ENCODE data around the gene TMEM191C. TPM values are rescaled to one million over a fixed set of nuclear protein-coding genes. Genes with fewer than 3 reads are reported as not detected.
"Not testable (repeated sequence)": the region's sequence is repeated elsewhere in the genome, so short reads cannot be mapped to it uniquely, and the experiment has no call there.

Gene TMEM191C
- total RNA-seq, 2 donors from 2014 or later = 0.33 TPM; not detected in 1

GRCh38 chr22:21499623-21500506 lies 32.7 kb downstream of the TMEM191C start:
- H3K4me3 ChIP-seq; DNase-seq; H3K4me1 ChIP-seq; H3K36me3 ChIP-seq (replicated peaks in 1 of 2; ENCODE audit: insufficient read depth in 1 of 2, low read depth in 2 of 2); ATAC-seq; H3K27ac ChIP-seq; intact Hi-C loops (cut with DNase I); H3K27me3 ChIP-seq; H3K9me3 ChIP-seq: not testable (repeated sequence)
- no CpG with 5 or more reads among the region's 16 CpGs for WGBS, 2 donors

DNA sequence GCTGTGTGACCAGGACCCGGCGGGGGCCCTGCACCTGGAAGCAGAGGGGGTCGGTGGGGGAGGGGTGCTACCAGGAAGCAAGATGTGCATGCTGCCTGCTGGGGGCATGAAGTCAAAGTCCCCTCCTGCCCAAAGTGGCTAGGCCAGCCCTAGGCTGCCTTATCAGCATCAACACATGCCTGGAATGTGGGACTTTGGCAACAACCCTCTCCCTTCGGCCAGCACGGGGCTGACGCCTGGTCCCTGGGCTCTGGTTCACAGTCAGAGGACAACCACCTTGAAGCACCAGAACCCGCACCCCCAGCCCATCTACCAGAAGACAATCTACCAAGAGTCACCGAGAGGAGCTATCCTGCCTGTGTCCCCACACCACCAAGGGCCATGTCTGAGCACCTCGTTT lies 43.2 kb downstream of the TMEM191C start:
- DNase-seq; H3K9me3 ChIP-seq; H3K27me3 ChIP-seq; H3K4me1 ChIP-seq; H3K4me3 ChIP-seq; H3K36me3 ChIP-seq (replicated peaks in 1 of 2; ENCODE audit: insufficient read depth in 1 of 2, low read depth in 2 of 2); H3K27ac ChIP-seq; intact Hi-C loops (cut with DNase I): not testable (repeated sequence)
- no CpG with 5 or more reads among the region's 9 CpGs for WGBS, 2 donors
- ATAC-seq = peak; percentile 49

- H3K4me3 ChIP-seq; H3K27ac ChIP-seq; H3K9me3 ChIP-seq; DNase-seq; intact Hi-C loops (cut with DNase I); H3K4me1 ChIP-seq; ATAC-seq; H3K36me3 ChIP-seq (replicated peaks in 1 of 2; ENCODE audit: insufficient read depth in 1 of 2, low read depth in 2 of 2); H3K27me3 ChIP-seq: not testable (repeated sequence)
- WGBS, 2 donors = 81% methylated on average over 5 of the region's 11 CpGs; no CpG with 5 or more reads in 1 of the 2 donors
Observed at GRCh38 chr22:21512022-21512421, 44.8 kb downstream of the TMEM191C start.

GRCh38 chr22:21514117-21514516 lies 46.9 kb downstream of the TMEM191C start:
- H3K9me3 ChIP-seq; H3K27me3 ChIP-seq; DNase-seq; H3K4me1 ChIP-seq; H3K4me3 ChIP-seq; intact Hi-C loops (cut with DNase I); H3K27ac ChIP-seq; H3K36me3 ChIP-seq (replicated peaks in 1 of 2; ENCODE audit: insufficient read depth in 1 of 2, low read depth in 2 of 2): not testable (repeated sequence)
- WGBS, 2 donors = no CpG with 5 or more reads among the region's 12 CpGs
- peak; percentile 64 for ATAC-seq

DNA sequence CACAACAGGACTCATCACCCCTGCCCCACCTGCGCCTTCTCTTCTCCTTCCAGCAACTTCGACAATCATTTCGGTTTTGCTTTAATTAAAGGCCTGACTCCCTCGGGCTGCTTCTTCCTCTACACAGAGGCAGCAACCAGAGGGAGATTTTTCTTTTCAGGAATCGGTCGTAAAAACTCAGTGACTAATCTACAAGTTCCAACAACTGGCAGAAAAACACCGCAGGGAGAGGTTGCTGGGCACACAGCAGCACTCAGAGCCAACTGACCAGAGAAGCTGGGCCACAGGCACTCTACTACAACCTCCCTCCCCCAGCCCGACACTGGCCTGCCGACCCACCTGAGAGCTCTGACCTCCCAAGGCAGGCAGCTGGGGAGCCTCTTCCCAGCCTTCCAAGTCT lies 48.0 kb downstream of the TMEM191C start:
- H3K9me3 ChIP-seq; H3K27me3 ChIP-seq; H3K4me1 ChIP-seq; ATAC-seq; H3K4me3 ChIP-seq; H3K27ac ChIP-seq; intact Hi-C loops (cut with DNase I); DNase-seq; H3K36me3 ChIP-seq (replicated peaks in 1 of 2; ENCODE audit: insufficient read depth in 1 of 2, low read depth in 2 of 2): not testable (repeated sequence)
- no CpG with 5 or more reads among the region's 9 CpGs for WGBS, 2 donors

GRCh38 chr22:21516522-21516921 lies 49.3 kb downstream of the TMEM191C start:
- H3K9me3 ChIP-seq; H3K27me3 ChIP-seq; H3K4me1 ChIP-seq; H3K4me3 ChIP-seq; H3K27ac ChIP-seq; ATAC-seq; DNase-seq; H3K36me3 ChIP-seq (replicated peaks in 1 of 2; ENCODE audit: insufficient read depth in 1 of 2, low read depth in 2 of 2); intact Hi-C loops (cut with DNase I): not testable (repeated sequence)
- no CpG with 5 or more reads among the region's 22 CpGs for WGBS, 2 donors

- H3K36me3 ChIP-seq (replicated peaks in 1 of 2; ENCODE audit: insufficient read depth in 1 of 2, low read depth in 2 of 2); H3K4me1 ChIP-seq; H3K9me3 ChIP-seq; H3K27me3 ChIP-seq; H3K4me3 ChIP-seq; H3K27ac ChIP-seq; intact Hi-C loops (cut with DNase I): not testable (repeated sequence)
- peak; percentile 91 for ATAC-seq
- no CpG with 5 or more reads among the region's 115 CpGs for WGBS, 2 donors
- DNase-seq = peak in 1 of 4 donors; percentile 61
Observed at GRCh38 chr22:21516970-21517764, 50.0 kb downstream of the TMEM191C start.

Other genes with a start within 250 kb of the TMEM191C start
- gene RIMBP3B, start 83.6 kb upstream of the TMEM191C start, total RNA-seq = not detected
- 1 to 10 TPM; 2.9 to 4.0 TPM for gene HIC2, start 50.0 kb upstream of the TMEM191C start, total RNA-seq
- gene RIMBP3C, start 84.1 kb downstream of the TMEM191C start, total RNA-seq = under 1 TPM in 1 of 2 donors, not detected in 1; under 0.01 TPM
- gene UBE2L3, start 100.3 kb downstream of the TMEM191C start, total RNA-seq = 10 to 100 TPM; 17.4 to 33.3 TPM
- gene YDJC, start 162.6 kb downstream of the TMEM191C start, total RNA-seq = 10 to 100 TPM; 45.7 to 63.0 TPM
- gene CCDC116, start 165.4 kb downstream of the TMEM191C start, total RNA-seq = under 1 TPM in 1 of 2 donors, not detected in 1; 0.52 TPM
- gene SDF2L1, start 174.9 kb downstream of the TMEM191C start, total RNA-seq = 100 to 1,000 TPM in 1 of 2 donors, 10 to 100 TPM in 1; 47.5 to 115 TPM
- 10 to 100 TPM; 44.9 to 94.9 TPM for gene PPIL2, start 198.6 kb downstream of the TMEM191C start, total RNA-seq